Inflammatory macrophage treated with lipopolysaccharide for 4 hours (primary cell): ENCODE measurements around the gene MXD1.
"Not testable (repeated sequence)": the region's sequence is repeated elsewhere in the genome, so short reads cannot be mapped to it uniquely, and the experiment has no call there.

Experiments used
- DNase-seq: peaks from one replicate; pipeline ENCODE4 v3.0.0-alpha.2; 2020

The MXD1 gene

GRCh38 chr2:69933839-69934613 lies 19.1 kb downstream of the MXD1 start:
- peak; percentile 97 for DNase-seq

GRCh38 chr2:69934614-69934908 lies 19.7 kb downstream of the MXD1 start:
- no peak for DNase-seq

- DNase-seq, result no peak
These were observed 20.1 kb downstream of the MXD1 start for GRCh38 chr2:69935011-69935410.

GRCh38 chr2:69936906-69937305 lies 22.0 kb downstream of the MXD1 start:
- peak; percentile 55 for DNase-seq

- DNase-seq, result no peak
These were observed 23.1 kb downstream of the MXD1 start for GRCh38 chr2:69937968-69938367.

GRCh38 chr2:69939722-69940121 lies 24.8 kb downstream of the MXD1 start:
- DNase-seq, result no peak

GRCh38 chr2:69940691-69941090 lies 25.8 kb downstream of the MXD1 start:
- DNase-seq, result no peak

- no peak for DNase-seq
These were observed 28.3 kb downstream of the MXD1 start for GRCh38 chr2:69943000-69943842.

- peak; percentile 32 for DNase-seq
These were observed 29.1 kb downstream of the MXD1 start for GRCh38 chr2:69943843-69944525.

- DNase-seq, result no peak
These were observed 29.8 kb downstream of the MXD1 start for GRCh38 chr2:69944756-69945155.

GRCh38 chr2:69945441-69945840 lies 30.5 kb downstream of the MXD1 start:
- peak; percentile 91 for DNase-seq

- peak; percentile 24 for DNase-seq
These were observed 31.0 kb downstream of the MXD1 start for GRCh38 chr2:69945941-69946340.

GRCh38 chr2:69946351-69947324 lies 31.7 kb downstream of the MXD1 start:
- DNase-seq, result peak; percentile 88

GRCh38 chr2:69947325-69947931 lies 32.5 kb downstream of the MXD1 start:
- peak; percentile 74 for DNase-seq

- DNase-seq, result no peak
These were observed 33.4 kb downstream of the MXD1 start for GRCh38 chr2:69948032-69948962.

- no peak for DNase-seq
These were observed 34.2 kb downstream of the MXD1 start for GRCh38 chr2:69948963-69949645.

GRCh38 chr2:69950241-69950640 lies 35.3 kb downstream of the MXD1 start:
- DNase-seq, result no peak

- not testable (repeated sequence) for DNase-seq
These were observed 35.8 kb downstream of the MXD1 start for GRCh38 chr2:69950671-69951070.

GRCh38 chr2:69952336-69953115 lies 37.6 kb downstream of the MXD1 start:
- peak; percentile 70 for DNase-seq
